Measurements from ENCODE around the gene RNF114.
"Not testable (repeated sequence)": the region's sequence is repeated elsewhere in the genome, so short reads cannot be mapped to it uniquely, and the experiment has no call there.

The RNF114 gene

GRCh38 chr20:49955167-49955566, 19.0 kb downstream of the RNF114 start:
- in situ Hi-C loops (cut with MboI; ENCODE audit: low sequenced_read_pairs, unreplicated experiment) = loop anchor here (25.0 kb wide), 1 partner anchor 507 kb away; no protein-coding TSS in a partner anchor
- no peak for DNase-seq (ENCODE audit: low spot score)
- no peak for TF ChIP-seq CTCF (IDR thresholded peaks at IDR 0.05; ENCODE audit: borderline replicate concordance, control extremely low read depth, extremely low read depth, insufficient read depth, missing control alignments)

GRCh38 chr20:49955830-49956396, 19.7 kb downstream of the RNF114 start:
- DNase-seq (ENCODE audit: low spot score) = not testable (repeated sequence)
- in situ Hi-C loops (cut with MboI; ENCODE audit: low sequenced_read_pairs, unreplicated experiment) = loop anchor here (25.0 kb wide), 1 partner anchor 506 kb away; no protein-coding TSS in a partner anchor

GRCh38 chr20:49956689-49957088, 20.5 kb downstream of the RNF114 start:
- in situ Hi-C loops (cut with MboI; ENCODE audit: low sequenced_read_pairs, unreplicated experiment) = loop anchor here (25.0 kb wide), 1 partner anchor 506 kb away; no protein-coding TSS in a partner anchor
- no peak for DNase-seq (ENCODE audit: low spot score)
- TF ChIP-seq CTCF (IDR thresholded peaks at IDR 0.05; ENCODE audit: borderline replicate concordance, control extremely low read depth, extremely low read depth, insufficient read depth, missing control alignments) = no peak

GRCh38 chr20:49957089-49957938, 21.1 kb downstream of the RNF114 start:
- in situ Hi-C loops (cut with MboI; ENCODE audit: low sequenced_read_pairs, unreplicated experiment) = loop anchor here (25.0 kb wide), 1 partner anchor 505 kb away; no protein-coding TSS in a partner anchor
- DNase-seq (ENCODE audit: low spot score) = not testable (repeated sequence)

- in situ Hi-C loops (cut with MboI; ENCODE audit: low sequenced_read_pairs, unreplicated experiment) = loop anchor here (10.0 to 25.0 kb wide), 2 partner anchors 203 to 501 kb away; no protein-coding TSS in a partner anchor
- no peak for DNase-seq (ENCODE audit: low spot score)
- TF ChIP-seq CTCF (IDR thresholded peaks at IDR 0.05; ENCODE audit: borderline replicate concordance, control extremely low read depth, extremely low read depth, insufficient read depth, missing control alignments) = no peak
Observed at GRCh38 chr20:49961413-49961812, 25.2 kb downstream of the RNF114 start.

- peak; percentile 53 for TF ChIP-seq CTCF (IDR thresholded peaks at IDR 0.05; ENCODE audit: borderline replicate concordance, control extremely low read depth, extremely low read depth, insufficient read depth, missing control alignments)
- in situ Hi-C loops (cut with MboI; ENCODE audit: low sequenced_read_pairs, unreplicated experiment) = loop anchor here (10.0 to 25.0 kb wide), 2 partner anchors 200 to 497 kb away; no protein-coding TSS in a partner anchor
- peak; percentile 57 for DNase-seq (ENCODE audit: low spot score)
Observed at GRCh38 chr20:49964964-49965780, 29.0 kb downstream of the RNF114 start.

GRCh38 chr20:49965781-49966305, 29.6 kb downstream of the RNF114 start:
- no peak for TF ChIP-seq CTCF (IDR thresholded peaks at IDR 0.05; ENCODE audit: borderline replicate concordance, control extremely low read depth, extremely low read depth, insufficient read depth, missing control alignments)
- in situ Hi-C loops (cut with MboI; ENCODE audit: low sequenced_read_pairs, unreplicated experiment) = loop anchor here (10.0 to 25.0 kb wide), 2 partner anchors 199 to 496 kb away; no protein-coding TSS in a partner anchor
- DNase-seq (ENCODE audit: low spot score) = no peak

Measured in GM13976 (cell line).